Mesenchymal stem cell (in vitro differentiated cells and primary cell): Measurements from ENCODE around the gene NEURL3.

Source experiments
- DNase-seq: peaks from one replicate; pipeline ENCODE4 v3.0.0-alpha.2; 2013
- H2AFZ ChIP-seq: one replicate; pipeline ENCODE4 v1.6.1; 2013; ENCODE audit warnings: low read depth, mild to moderate bottlenecking, control low read depth, inconsistent platforms, low read length, moderate library complexity
- H2AK5ac ChIP-seq: 2 replicates; pipeline ENCODE4 v1.6.1; 2013; ENCODE audit warnings: low read length, moderate library complexity, mild to moderate bottlenecking, inconsistent platforms; ENCODE audit not compliant: severe bottlenecking
- H2BK120ac ChIP-seq: one replicate; pipeline ENCODE4 v1.6.1; 2013; ENCODE audit warnings: low read depth, mild to moderate bottlenecking, inconsistent platforms, low read length, moderate library complexity
- H2BK12ac ChIP-seq, 2 experiments: one replicate each; pipeline ENCODE4 v1.6.1; 2013; ENCODE audit warnings: inconsistent platforms in 2 of 2, low read length in 2 of 2, mild to moderate bottlenecking in 2 of 2, moderate library complexity in 2 of 2, control low read depth in 1 of 2
- H2BK15ac ChIP-seq: one replicate; pipeline ENCODE4 v1.6.1; 2013; ENCODE audit warnings: mild to moderate bottlenecking, low read depth, inconsistent platforms; ENCODE audit not compliant: poor library complexity, severe bottlenecking
- H2BK5ac ChIP-seq: 2 replicates; pipeline ENCODE4 v1.6.1; 2013; ENCODE audit warnings: low read depth, mild to moderate bottlenecking, low read length, control low read depth, inconsistent platforms; ENCODE audit not compliant: poor library complexity, severe bottlenecking
- H3K14ac ChIP-seq, 2 experiments: one replicate each; pipeline ENCODE4 v1.6.1; 2013; ENCODE audit warnings: inconsistent platforms in 2 of 2, low read length in 2 of 2, control low read depth in 1 of 2, mild to moderate bottlenecking in 1 of 2, moderate library complexity in 1 of 2
- H3K18ac ChIP-seq, 2 experiments: one replicate each; pipeline ENCODE4 v1.6.1; 2013; ENCODE audit warnings: inconsistent platforms in 2 of 2, low read length in 2 of 2, control low read depth in 1 of 2, low read depth in 1 of 2, mild to moderate bottlenecking in 1 of 2
- H3K23ac ChIP-seq, 2 experiments: one replicate each; pipeline ENCODE4 v1.6.1; 2013; ENCODE audit warnings: inconsistent platforms in 2 of 2, low read length in 2 of 2, mild to moderate bottlenecking in 2 of 2, moderate library complexity in 2 of 2, control low read depth in 1 of 2
- H3K27ac ChIP-seq: 2 replicates; pipeline ENCODE4 v1.5.1; 2013; ENCODE audit warnings: mild to moderate bottlenecking, moderate library complexity, low read length, control low read depth, inconsistent platforms; ENCODE audit not compliant: poor library complexity, severe bottlenecking
- H3K27me3 ChIP-seq, 2 experiments: 2 replicates each; pipeline versions ENCODE4 v1.6.1 to v1.7.0; 2013; ENCODE audit warnings: low read length in 2 of 2, mild to moderate bottlenecking in 2 of 2, moderate library complexity in 2 of 2, control low read depth in 1 of 2, inconsistent platforms in 1 of 2; ENCODE audit not compliant: control insufficient read depth in 1 of 2, insufficient read depth in 1 of 2
- H3K36me3 ChIP-seq, 2 experiments: 2 replicates each; pipeline versions ENCODE4 v1.6.1 to v1.7.0; 2013; ENCODE audit warnings: low read length in 2 of 2, control low read depth in 1 of 2, inconsistent platforms in 1 of 2, low read depth in 1 of 2, mild to moderate bottlenecking in 1 of 2; ENCODE audit not compliant: insufficient read depth in 2 of 2, control insufficient read depth in 1 of 2
- H3K4ac ChIP-seq, 2 experiments: one replicate each; pipeline ENCODE4 v1.6.1; 2013; ENCODE audit warnings: inconsistent platforms in 2 of 2, low read length in 2 of 2, mild to moderate bottlenecking in 2 of 2, moderate library complexity in 2 of 2, control low read depth in 1 of 2, low read depth in 1 of 2
- H3K4me1 ChIP-seq: 2 replicates; pipeline ENCODE4 v1.6.1; 2013; ENCODE audit warnings: low read depth, low read length, control low read depth; ENCODE audit not compliant: control insufficient read depth, insufficient read depth
- H3K4me2 ChIP-seq: 2 replicates; pipeline ENCODE4 v1.6.1; 2013; ENCODE audit warnings: low read length, mild to moderate bottlenecking, inconsistent platforms; ENCODE audit not compliant: poor library complexity, severe bottlenecking
- H3K4me3 ChIP-seq, 2 experiments: 2 replicates each; pipeline versions ENCODE4 v1.5.1 to v1.7.0; 2013; ENCODE audit warnings: low read length in 2 of 2, mild to moderate bottlenecking in 2 of 2, control low read depth in 1 of 2, low read depth in 1 of 2; ENCODE audit not compliant: insufficient read depth in 1 of 2
- H3K79me1 ChIP-seq: replicated peaks from 2 replicates; pipeline ENCODE4 v1.6.1; 2013; ENCODE audit warnings: mild to moderate bottlenecking, control low read depth, low read length, inconsistent platforms; ENCODE audit not compliant: poor library complexity, severe bottlenecking
- H3K9ac ChIP-seq: 2 replicates; pipeline ENCODE4 v1.7.0; 2013; ENCODE audit warnings: mild to moderate bottlenecking, low read length, moderate library complexity
- H3K9me3 ChIP-seq: 2 replicates; pipeline ENCODE4 v1.7.0; 2013; ENCODE audit warnings: mild to moderate bottlenecking, low read length; ENCODE audit not compliant: control insufficient read depth
- H4K8ac ChIP-seq: one replicate; pipeline ENCODE4 v1.6.1; 2013; ENCODE audit warnings: inconsistent platforms, mild to moderate bottlenecking, low read length, moderate library complexity
- H4K91ac ChIP-seq: one replicate; pipeline ENCODE4 v1.6.1; 2013; ENCODE audit warnings: mild to moderate bottlenecking, low read length, inconsistent platforms
- WGBS: methylation state at CpG from one replicate; pipeline ENCODE4 v1.1.7; 2013; ENCODE audit warnings: mixed read lengths; 5-methylcytosine and 5-hydroxymethylcytosine counted together

Gene NEURL3

GRCh38 chr2:96528700-96529375 lies 23.7 kb upstream of the NEURL3 start:
- Histone ChIP-seq H2BK12ac (peak overlapping the region in 1 of 2 experiments; percentile 29), H3K4me1 (peaks cover 39% of the 10 kb centered on the region)
- WGBS, result 90% methylated on average over 7 of the region's 8 CpGs

GRCh38 chr2:96528006-96528699 lies 23.0 kb upstream of the NEURL3 start:
- DNase-seq, result peak; percentile 67
- 69% methylated on average over 12 of the region's 14 CpGs for WGBS
- no peak overlapping the region for H2BK120ac ChIP-seq

More at GRCh38 chr2:96528700-96529375, 23.7 kb upstream of the NEURL3 start:
- H3K4me3 ChIP-seq, result no peak overlapping the region
- no peak overlapping the region for H4K91ac ChIP-seq
- H2BK120ac ChIP-seq, result no peak overlapping the region
- no peak overlapping the region for H3K4ac ChIP-seq
- peak overlapping the region in 1 of 2 experiments; percentile 10 for H3K23ac ChIP-seq
- no peak overlapping the region for H3K9ac ChIP-seq
- no peak overlapping the region for H3K14ac ChIP-seq
- H4K8ac ChIP-seq, result no peak overlapping the region
- no peak overlapping the region for H3K4me2 ChIP-seq
- no peak overlapping the region for H2AFZ ChIP-seq
- no peak overlapping the region for H2AK5ac ChIP-seq
- H3K27ac ChIP-seq, result no peak overlapping the region
- no peaks in the 10 kb centered on the region for H3K9me3 ChIP-seq
- DNase-seq, result no peak
- no peaks in the 10 kb centered on the region for H3K79me1 ChIP-seq
- H3K18ac ChIP-seq, result no peak overlapping the region
- H2BK15ac ChIP-seq, result no peak overlapping the region
- H3K36me3 ChIP-seq, result no peaks in the 10 kb centered on the region
- no peak overlapping the region for H2BK5ac ChIP-seq
- peaks cover 0 to 15% of the 10 kb centered on the region in 2 experiments for H3K27me3 ChIP-seq

GRCh38 chr2:96527286-96528005 lies 22.3 kb upstream of the NEURL3 start:
- Histone ChIP-seq H3K4me3 (peak overlapping the region; percentile 50 to 68), H4K8ac (peak overlapping the region; percentile 94), H2BK5ac (no peak overlapping the region), H2AK5ac (no peak overlapping the region), H3K18ac (peak overlapping the region; percentile 54 to 85), H3K36me3 (no peaks in the 10 kb centered on the region), H3K4me1 (peaks cover 31% of the 10 kb centered on the region), H3K4me2 (peak overlapping the region; percentile 74), H3K27ac (no peak overlapping the region), H3K79me1 (no peaks in the 10 kb centered on the region), H2BK12ac (peak overlapping the region in 1 of 2 experiments; percentile 38), H3K27me3 (peaks cover 0 to 26% of the 10 kb centered on the region in 2 experiments), H3K14ac (no peak overlapping the region), H2BK15ac (peak overlapping the region; percentile 87), H4K91ac (peak overlapping the region; percentile 88), H2AFZ (peak overlapping the region; percentile 78), H3K9ac (peak overlapping the region; percentile 88), H2BK120ac (peak overlapping the region; percentile 54), H3K9me3 (no peaks in the 10 kb centered on the region), H3K23ac (no peak overlapping the region), H3K4ac (peak overlapping the region in 1 of 2 experiments; percentile 60)
- peak; percentile 51 for DNase-seq
- 4% methylated on average over 32 of the region's 51 CpGs for WGBS

More at GRCh38 chr2:96528006-96528699, 23.0 kb upstream of the NEURL3 start:
- H3K4me1 ChIP-seq, result peaks cover 37% of the 10 kb centered on the region
- no peaks in the 10 kb centered on the region for H3K79me1 ChIP-seq
- H3K27ac ChIP-seq, result no peak overlapping the region
- H4K91ac ChIP-seq, result no peak overlapping the region
- peaks cover 0 to 19% of the 10 kb centered on the region in 2 experiments for H3K27me3 ChIP-seq
- H3K18ac ChIP-seq, result peak overlapping the region in 1 of 2 experiments; percentile 12
- H3K9ac ChIP-seq, result peak overlapping the region; percentile 81
- H2BK5ac ChIP-seq, result no peak overlapping the region
- H4K8ac ChIP-seq, result peak overlapping the region; percentile 19
- H2BK15ac ChIP-seq, result no peak overlapping the region
- no peak overlapping the region for H3K23ac ChIP-seq
- H3K4ac ChIP-seq, result no peak overlapping the region
- peak overlapping the region in 1 of 2 experiments; percentile 68 for H3K4me3 ChIP-seq
- no peaks in the 10 kb centered on the region for H3K36me3 ChIP-seq
- H2AK5ac ChIP-seq, result no peak overlapping the region
- H3K4me2 ChIP-seq, result peak overlapping the region; percentile 74
- no peak overlapping the region for H2BK12ac ChIP-seq
- no peak overlapping the region for H2AFZ ChIP-seq
- H3K9me3 ChIP-seq, result no peaks in the 10 kb centered on the region
- no peak overlapping the region for H3K14ac ChIP-seq
